ENCODE measurements around the gene GRM2.

DNA sequence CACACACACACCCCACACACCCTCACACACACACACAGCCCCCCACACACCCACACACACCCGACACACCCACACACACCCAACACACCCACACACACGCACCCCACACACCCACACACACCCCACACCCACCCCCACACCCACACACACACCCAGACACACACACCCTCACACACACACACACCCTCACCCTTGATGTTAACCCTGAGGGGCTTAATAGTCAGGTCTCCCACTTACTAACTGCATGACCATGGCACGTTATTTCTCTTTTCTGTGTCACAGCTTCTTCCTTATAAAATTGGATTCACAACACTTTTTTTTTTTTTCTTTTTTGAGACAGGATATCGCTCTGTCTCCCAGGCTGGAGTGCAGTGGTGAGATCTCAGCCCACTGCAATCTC, 2.8 kb downstream of the GRM2 start:
- no peak for TF ChIP-seq CTCF (conservative IDR thresholded peaks at IDR 0.05; ENCODE audit: low read length)
- no peak for TF ChIP-seq EZH2phosphoT487 (IDR thresholded peaks at IDR 0.05; ENCODE audit: borderline replicate concordance, low read depth, low read length)
